DND-41 (cell line): ENCODE data around the gene TADA2A.

Experiments used
- ATAC-seq: fragments of 200-7000 bp; cut with Tn5 transposase; 3 replicates; pipeline ENCODE4 v1.9.1; 2021; ENCODE audit warnings: low read depth; ENCODE audit not compliant: insufficient read depth
- DNase-seq: peaks from one replicate; pipeline ENCODE4 v3.0.0-alpha.2; 2020
- H2AFZ ChIP-seq: 2 replicates; pipeline ENCODE4 v1.6.0; 2012; ENCODE audit warnings: low read depth, low read length
- H3K27ac ChIP-seq: 2 replicates; pipeline ENCODE4 v1.5.1; 2012; ENCODE audit warnings: low read length, inconsistent platforms
- H3K27me3 ChIP-seq: fragments of 200-600 bp; sonication (generic); 2 replicates; pipeline ENCODE4 v1.6.0; 2012; ENCODE audit warnings: low read length, mild to moderate bottlenecking, inconsistent platforms; ENCODE audit not compliant: insufficient read depth, poor library complexity
- H3K36me3 ChIP-seq: 2 replicates; pipeline ENCODE4 v1.5.1; 2012; ENCODE audit warnings: low read length, inconsistent platforms; ENCODE audit not compliant: insufficient read depth
- H3K4me1 ChIP-seq: 2 replicates; pipeline ENCODE4 v1.5.1; 2012; ENCODE audit warnings: mild to moderate bottlenecking, low read length; ENCODE audit not compliant: insufficient read depth
- H3K4me2 ChIP-seq: 2 replicates; pipeline ENCODE4 v1.6.0; 2012; ENCODE audit warnings: mild to moderate bottlenecking, moderate library complexity, low read length, inconsistent platforms; ENCODE audit not compliant: insufficient read depth
- H3K4me3 ChIP-seq, 2 experiments: fragments of 200-600 bp in 1 of 2; shearing (Covaris generic) in 1 of 2; 2 replicates each; pipeline ENCODE4 v1.5.1; 2012 to 2016; ENCODE audit warnings: inconsistent platforms in 2 of 2, low read length in 2 of 2, mild to moderate bottlenecking in 2 of 2, low read depth in 1 of 2, moderate library complexity in 1 of 2
- H3K79me2 ChIP-seq: 2 replicates; pipeline ENCODE4 v1.6.0; 2012; ENCODE audit warnings: low read length, inconsistent platforms; ENCODE audit not compliant: insufficient read depth
- H3K9ac ChIP-seq: 2 replicates; pipeline ENCODE4 v1.6.0; 2012; ENCODE audit warnings: low read depth, mild to moderate bottlenecking, inconsistent platforms, low read length, moderate library complexity
- H3K9me3 ChIP-seq: 2 replicates; pipeline ENCODE4 v1.5.1; 2012; ENCODE audit warnings: low read length, moderate library complexity, mild to moderate bottlenecking, inconsistent platforms; ENCODE audit not compliant: insufficient read depth, severe bottlenecking
- H4K20me1 ChIP-seq: 2 replicates; pipeline ENCODE4 v1.6.0; 2012; ENCODE audit warnings: low read length; ENCODE audit not compliant: insufficient read depth
- CTCF ChIP-seq: IDR thresholded peaks from 2 replicates; pipeline ENCODE4 v1.5.1; 2012; ENCODE audit warnings: borderline replicate concordance, low read length, moderate library complexity, mild to moderate bottlenecking; ENCODE audit not compliant: poor library complexity, severe bottlenecking; ENCODE audit errors: extremely low read depth
- EZH2 ChIP-seq: IDR thresholded peaks from 3 replicates; pipeline ENCODE4 v1.6.1; 2012; ENCODE audit warnings: borderline replicate concordance, low read depth, mild to moderate bottlenecking, moderate library complexity, low read length, inconsistent platforms; ENCODE audit not compliant: severe bottlenecking

The TADA2A gene

DNA sequence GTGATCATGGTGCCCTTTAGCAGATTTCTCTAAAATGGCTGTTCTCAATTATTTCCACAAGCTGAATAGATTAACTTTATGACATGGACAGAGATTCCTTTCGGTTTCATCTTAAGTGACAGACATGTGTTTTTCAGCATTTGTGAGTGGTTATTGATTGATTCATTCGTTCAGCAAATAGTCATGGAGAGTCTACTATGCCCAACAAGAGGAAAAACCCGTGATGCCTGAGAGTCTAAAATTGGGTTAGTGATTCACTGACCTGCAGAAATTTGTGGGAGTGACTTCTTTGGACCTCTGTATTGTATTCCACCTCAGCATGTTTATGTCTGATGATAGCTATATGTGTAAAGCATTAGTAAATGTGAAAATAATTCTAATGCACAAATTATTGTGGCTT lies 55.0 kb downstream of the TADA2A start:
- DNase-seq (no peak), ATAC-seq (no peak)
- Histone ChIP-seq H3K4me2 (no peak overlapping the region), H3K4me1 (no peaks in the 10 kb centered on the region), H3K27ac (no peak overlapping the region), H3K79me2 (no peaks in the 10 kb centered on the region), H3K4me3 (no peak overlapping the region), H4K20me1 (no peaks in the 10 kb centered on the region), H3K9me3 (no peaks in the 10 kb centered on the region), H3K27me3 (no peaks in the 10 kb centered on the region), H3K36me3 (peaks cover 68% of the 10 kb centered on the region), H3K9ac (no peak overlapping the region), H2AFZ (no peak overlapping the region)
- TF ChIP-seq EZH2 (no peak), CTCF (no peak)

DNA sequence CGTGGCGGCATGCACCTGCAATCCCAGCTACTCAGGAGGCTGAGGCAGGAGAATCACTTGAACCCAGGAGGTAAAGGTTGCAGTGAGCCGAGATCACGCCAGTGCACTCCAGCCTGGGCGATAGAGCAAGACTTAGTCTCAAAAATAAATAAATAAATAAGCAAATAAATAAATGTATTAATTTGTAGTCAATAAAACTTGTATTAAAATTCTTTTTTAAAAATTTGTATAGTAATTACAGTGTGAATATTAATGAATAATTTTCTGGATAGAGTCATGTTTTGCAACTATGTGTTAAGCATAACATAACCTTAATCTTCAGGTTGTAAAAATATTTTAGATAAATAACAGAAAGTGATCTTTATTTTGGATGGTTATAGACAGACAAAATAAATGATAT lies 55.8 kb downstream of the TADA2A start:
- TF ChIP-seq EZH2 (no peak), CTCF (no peak)
- H2AFZ ChIP-seq = no peak overlapping the region
- H3K27me3 ChIP-seq = no peaks in the 10 kb centered on the region
- peaks cover 68% of the 10 kb centered on the region for H3K36me3 ChIP-seq
- H4K20me1 ChIP-seq = no peaks in the 10 kb centered on the region
- H3K9me3 ChIP-seq = no peaks in the 10 kb centered on the region
- H3K4me3 ChIP-seq = no peak overlapping the region
- no peak for ATAC-seq
- H3K4me1 ChIP-seq = no peaks in the 10 kb centered on the region
- H3K27ac ChIP-seq = no peak overlapping the region
- H3K79me2 ChIP-seq = no peaks in the 10 kb centered on the region
- H3K4me2 ChIP-seq = no peak overlapping the region
- no peak overlapping the region for H3K9ac ChIP-seq
- no peak for DNase-seq

- H3K4me3 ChIP-seq = no peak overlapping the region
- no peaks in the 10 kb centered on the region for H3K4me1 ChIP-seq
- DNase-seq (no peak), ATAC-seq (no peak)
- no peak overlapping the region for H2AFZ ChIP-seq
- H3K36me3 ChIP-seq = peaks cover 68% of the 10 kb centered on the region
- no peak overlapping the region for H3K27ac ChIP-seq
- TF ChIP-seq EZH2 (no peak), CTCF (no peak)
- no peaks in the 10 kb centered on the region for H3K79me2 ChIP-seq
- no peak overlapping the region for H3K9ac ChIP-seq
- H3K9me3 ChIP-seq = no peaks in the 10 kb centered on the region
- no peaks in the 10 kb centered on the region for H4K20me1 ChIP-seq
- H3K4me2 ChIP-seq = no peak overlapping the region
- no peaks in the 10 kb centered on the region for H3K27me3 ChIP-seq
Observed at GRCh38 chr17:37463039-37463438, 56.4 kb downstream of the TADA2A start.

- no peaks in the 10 kb centered on the region for H4K20me1 ChIP-seq
- ATAC-seq (no peak), DNase-seq (no peak)
- H3K9me3 ChIP-seq = no peaks in the 10 kb centered on the region
- H3K36me3 ChIP-seq = peaks cover 81% of the 10 kb centered on the region
- no peaks in the 10 kb centered on the region for H3K27me3 ChIP-seq
- no peak overlapping the region for H2AFZ ChIP-seq
- TF ChIP-seq CTCF (no peak), EZH2 (no peak)
- no peak overlapping the region for H3K9ac ChIP-seq
- no peaks in the 10 kb centered on the region for H3K4me1 ChIP-seq
- no peak overlapping the region for H3K27ac ChIP-seq
- no peak overlapping the region for H3K4me2 ChIP-seq
- no peaks in the 10 kb centered on the region for H3K79me2 ChIP-seq
- H3K4me3 ChIP-seq = no peak overlapping the region
Observed at GRCh38 chr17:37465069-37465616, 58.5 kb downstream of the TADA2A start.
